OCI-LY1 (cell line): ENCODE results near the gene STK40.

Experiments used
- CTCF ChIP-seq: fragments of 200-600 bp; sonication (generic), shearing (Covaris generic); IDR thresholded peaks from 2 replicates; pipeline ENCODE4 v1.5.1; 2017; ENCODE audit warnings: mild to moderate bottlenecking, antibody characterized with exemption, low read length, moderate library complexity, mixed read lengths
- EZH2 ChIP-seq: fragments of 200-600 bp; sonication (generic), shearing (Covaris generic); IDR thresholded peaks from 2 replicates; pipeline ENCODE4 v1.8.0; 2017; ENCODE audit warnings: borderline replicate concordance, mixed run types, mild to moderate bottlenecking, antibody characterized with exemption, low read length, moderate library complexity, mixed read lengths

- TF ChIP-seq CTCF (no peak), EZH2 (no peak)
Observed at GRCh38 chr1:36298640-36299039, 87.1 kb downstream of the STK40 start.
